ENCODE measurements around the gene COLEC12.

COLEC12 gene

GRCh38 chr18:356778-357177 is 143.7 kb downstream of the COLEC12 start:
- no peak overlapping the region for H3K4me3 ChIP-seq (ENCODE audit: low read depth, low read length)
- no peaks in the 10 kb centered on the region for H3K27me3 ChIP-seq (ENCODE audit: insufficient read depth, low read depth, severe bottlenecking)
- no peak overlapping the region for H3K27ac ChIP-seq
- H3K9me3 ChIP-seq (ENCODE audit: severe bottlenecking), result no peaks in the 10 kb centered on the region
- no peaks in the 10 kb centered on the region for H3K36me3 ChIP-seq
- TF ChIP-seq CTCF (IDR thresholded peaks at IDR 0.05; ENCODE audit: low read depth, low read length), result no peak
- no peak for DNase-seq

GRCh38 chr18:355678-356077 is 144.8 kb downstream of the COLEC12 start:
- H3K4me3 ChIP-seq (ENCODE audit: low read depth, low read length), result no peak overlapping the region
- no peaks in the 10 kb centered on the region for H3K27me3 ChIP-seq (ENCODE audit: insufficient read depth, low read depth, severe bottlenecking)
- peak; percentile 54 for DNase-seq
- no peak overlapping the region for H3K27ac ChIP-seq
- no peak for TF ChIP-seq CTCF (IDR thresholded peaks at IDR 0.05; ENCODE audit: low read depth, low read length)
- no peaks in the 10 kb centered on the region for H3K9me3 ChIP-seq (ENCODE audit: severe bottlenecking)
- no peaks in the 10 kb centered on the region for H3K36me3 ChIP-seq

DNA sequence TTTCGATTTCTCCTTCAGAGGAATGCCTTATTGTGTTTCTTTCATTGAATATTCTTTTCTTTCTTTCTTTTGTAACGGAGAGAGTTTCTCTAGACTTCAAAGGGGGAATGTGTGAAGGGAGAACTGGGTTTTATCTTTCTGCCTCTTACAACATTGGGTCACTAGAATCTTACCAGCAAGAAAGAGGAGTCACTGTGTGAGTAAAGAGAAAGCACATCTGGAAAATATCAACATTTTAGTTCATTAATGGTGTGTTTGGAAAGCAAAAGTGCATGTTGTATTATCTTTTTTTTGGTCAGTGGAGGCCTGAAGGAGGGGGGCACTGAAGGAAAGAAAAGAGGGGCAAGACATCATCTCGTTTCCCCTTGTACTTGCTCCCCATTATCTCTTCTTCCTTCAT is 146.0 kb downstream of the COLEC12 start:
- no peak for DNase-seq
- no peaks in the 10 kb centered on the region for H3K9me3 ChIP-seq (ENCODE audit: severe bottlenecking)
- H3K27ac ChIP-seq, result no peak overlapping the region
- H3K36me3 ChIP-seq, result no peaks in the 10 kb centered on the region
- TF ChIP-seq CTCF (IDR thresholded peaks at IDR 0.05; ENCODE audit: low read depth, low read length), result no peak
- H3K27me3 ChIP-seq (ENCODE audit: insufficient read depth, low read depth, severe bottlenecking), result no peaks in the 10 kb centered on the region
- no peak overlapping the region for H3K4me3 ChIP-seq (ENCODE audit: low read depth, low read length)

GRCh38 chr18:354003-354402 is 146.5 kb downstream of the COLEC12 start:
- H3K9me3 ChIP-seq (ENCODE audit: severe bottlenecking), result no peaks in the 10 kb centered on the region
- no peak overlapping the region for H3K4me3 ChIP-seq (ENCODE audit: low read depth, low read length)
- TF ChIP-seq CTCF (IDR thresholded peaks at IDR 0.05; ENCODE audit: low read depth, low read length), result no peak
- no peaks in the 10 kb centered on the region for H3K27me3 ChIP-seq (ENCODE audit: insufficient read depth, low read depth, severe bottlenecking)
- H3K27ac ChIP-seq, result no peak overlapping the region
- no peak for DNase-seq
- H3K36me3 ChIP-seq, result no peaks in the 10 kb centered on the region

DNA sequence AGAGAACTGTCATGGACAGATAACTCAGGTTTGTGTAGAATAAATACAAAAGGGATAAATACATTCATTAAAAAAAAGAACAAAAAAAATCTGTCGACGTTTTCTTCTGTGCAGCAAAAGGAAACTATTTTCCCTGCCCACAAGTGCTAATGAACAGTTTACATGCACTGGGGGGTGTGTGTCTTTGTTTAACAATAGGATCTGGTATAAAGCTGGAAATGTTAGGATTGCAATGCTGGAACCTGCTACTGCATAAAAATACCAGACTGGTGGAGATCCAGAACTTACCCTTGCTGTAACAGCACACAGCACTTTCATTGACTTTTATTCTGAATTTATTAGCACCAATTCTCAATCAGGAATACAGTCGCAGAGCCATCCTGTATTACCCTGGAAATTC is 148.1 kb downstream of the COLEC12 start:
- H3K36me3 ChIP-seq, result no peaks in the 10 kb centered on the region
- no peak for TF ChIP-seq CTCF (IDR thresholded peaks at IDR 0.05; ENCODE audit: low read depth, low read length)
- H3K27ac ChIP-seq, result no peak overlapping the region
- no peak for DNase-seq
- H3K4me3 ChIP-seq (ENCODE audit: low read depth, low read length), result no peak overlapping the region
- H3K9me3 ChIP-seq (ENCODE audit: severe bottlenecking), result no peaks in the 10 kb centered on the region
- no peaks in the 10 kb centered on the region for H3K27me3 ChIP-seq (ENCODE audit: insufficient read depth, low read depth, severe bottlenecking)

DNA sequence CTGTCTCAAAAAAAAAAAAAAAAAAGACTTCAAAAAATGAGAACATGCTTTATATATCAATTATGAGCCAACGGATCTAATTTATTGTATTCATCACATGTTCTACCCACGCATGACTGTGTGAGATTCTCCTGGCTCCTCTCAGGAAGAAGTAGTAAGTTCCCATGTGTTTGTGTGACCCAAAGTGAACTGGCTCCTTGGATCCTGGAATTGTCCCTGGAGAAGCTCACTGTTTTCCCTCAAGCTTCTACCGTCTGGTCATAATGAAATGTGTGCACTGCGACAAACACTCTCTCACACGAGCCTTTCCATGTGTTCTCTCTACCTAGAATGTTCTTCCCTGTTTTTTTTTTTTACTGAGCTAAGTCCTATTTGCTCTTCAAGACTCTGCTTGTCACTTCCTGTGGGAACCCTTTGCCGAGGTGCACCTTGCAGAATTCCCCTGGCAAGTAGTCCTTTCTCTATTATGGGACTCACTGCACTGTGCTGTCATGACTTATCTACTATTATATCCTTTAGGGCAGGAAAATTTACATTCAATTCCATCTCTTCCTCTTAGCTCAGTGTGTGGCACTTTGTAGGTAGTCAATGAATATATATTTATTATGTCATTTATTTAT is 149.4 kb downstream of the COLEC12 start:
- no peak for TF ChIP-seq CTCF (IDR thresholded peaks at IDR 0.05; ENCODE audit: low read depth, low read length)
- DNase-seq, result no peak
- no peaks in the 10 kb centered on the region for H3K27me3 ChIP-seq (ENCODE audit: insufficient read depth, low read depth, severe bottlenecking)
- no peak overlapping the region for H3K27ac ChIP-seq
- no peak overlapping the region for H3K4me3 ChIP-seq (ENCODE audit: low read depth, low read length)
- H3K9me3 ChIP-seq (ENCODE audit: severe bottlenecking), result peaks cover 3% of the 10 kb centered on the region
- H3K36me3 ChIP-seq, result no peaks in the 10 kb centered on the region
